ENCODE data around the gene GAS1.

DNA sequence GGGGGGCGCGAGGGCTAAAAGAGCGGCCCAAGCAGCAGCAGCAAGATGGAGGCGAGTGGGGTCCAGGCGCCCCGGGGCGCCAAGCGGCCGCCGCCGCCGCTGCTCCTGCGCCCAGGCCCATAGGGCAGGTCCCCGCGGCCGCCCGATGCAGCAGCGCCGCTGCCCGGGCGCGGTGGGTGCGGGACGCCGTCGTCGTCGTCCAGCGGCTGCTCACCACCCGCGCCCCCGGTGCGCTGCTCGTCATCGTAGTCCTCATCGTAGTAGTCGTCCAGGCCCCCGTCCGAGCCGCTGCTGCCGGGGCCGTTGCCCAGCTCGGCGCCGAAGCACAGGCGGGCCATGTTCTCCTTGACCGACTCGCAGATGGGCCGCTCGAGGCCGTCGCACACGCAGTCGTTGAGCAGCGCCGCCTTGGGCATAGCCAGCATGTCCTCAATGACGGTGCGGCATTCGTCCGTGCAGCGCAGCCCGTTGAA, 1.5 kb downstream of the GAS1 start:
- TF ChIP-seq, protein P1, sequence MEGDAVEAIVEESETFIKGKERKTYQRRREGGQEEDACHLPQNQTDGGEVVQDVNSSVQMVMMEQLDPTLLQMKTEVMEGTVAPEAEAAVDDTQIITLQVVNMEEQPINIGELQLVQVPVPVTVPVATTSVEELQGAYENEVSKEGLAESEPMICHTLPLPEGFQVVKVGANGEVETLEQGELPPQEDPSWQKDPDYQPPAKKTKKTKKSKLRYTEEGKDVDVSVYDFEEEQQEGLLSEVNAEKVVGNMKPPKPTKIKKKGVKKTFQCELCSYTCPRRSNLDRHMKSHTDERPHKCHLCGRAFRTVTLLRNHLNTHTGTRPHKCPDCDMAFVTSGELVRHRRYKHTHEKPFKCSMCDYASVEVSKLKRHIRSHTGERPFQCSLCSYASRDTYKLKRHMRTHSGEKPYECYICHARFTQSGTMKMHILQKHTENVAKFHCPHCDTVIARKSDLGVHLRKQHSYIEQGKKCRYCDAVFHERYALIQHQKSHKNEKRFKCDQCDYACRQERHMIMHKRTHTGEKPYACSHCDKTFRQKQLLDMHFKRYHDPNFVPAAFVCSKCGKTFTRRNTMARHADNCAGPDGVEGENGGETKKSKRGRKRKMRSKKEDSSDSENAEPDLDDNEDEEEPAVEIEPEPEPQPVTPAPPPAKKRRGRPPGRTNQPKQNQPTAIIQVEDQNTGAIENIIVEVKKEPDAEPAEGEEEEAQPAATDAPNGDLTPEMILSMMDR (conservative IDR thresholded peaks at IDR 0.05; ENCODE audit: low read length), result no peak
- no peak for TF ChIP-seq EZH2phosphoT487 (IDR thresholded peaks at IDR 0.05; ENCODE audit: borderline replicate concordance)
